Putamen (tissue), 1 donor: ENCODE measurements around the gene ATP2A3.

Source experiments
- DNase-seq: peaks from one replicate; pipeline ENCODE4 v3.0.0-alpha.2; 2016; ENCODE audit warnings: low spot score

Gene ATP2A3

DNA sequence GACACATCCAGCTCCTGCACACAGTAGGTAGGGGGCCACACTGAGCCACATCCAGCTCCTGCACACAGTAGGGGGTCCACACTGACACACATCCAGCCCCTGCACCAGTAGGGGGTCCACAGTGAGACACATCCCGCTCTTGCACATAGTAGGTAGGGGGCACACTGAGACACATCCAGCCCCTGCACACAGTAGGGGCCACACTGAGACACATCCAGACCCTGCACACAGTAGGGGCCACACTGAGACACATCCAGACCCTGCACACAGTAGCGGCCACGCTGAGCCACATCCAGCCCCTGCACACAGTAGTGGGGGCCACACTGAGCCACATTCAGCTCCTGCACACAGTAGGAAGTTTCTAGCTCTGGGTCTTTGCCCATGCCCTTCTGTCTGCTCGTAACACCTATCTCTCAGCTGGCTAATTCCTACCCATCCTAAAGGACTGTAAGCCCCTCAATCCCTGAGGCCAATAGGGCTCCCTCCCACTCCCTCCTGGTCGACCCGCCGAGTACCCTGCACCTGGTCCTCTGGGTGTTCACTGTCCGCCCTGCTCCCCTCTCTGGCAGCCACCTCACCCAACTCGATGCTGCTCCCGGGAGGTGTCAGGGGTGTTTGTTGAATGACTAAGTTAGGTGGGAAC, 9.4 kb upstream of the ATP2A3 start:
- no peak for DNase-seq

DNA sequence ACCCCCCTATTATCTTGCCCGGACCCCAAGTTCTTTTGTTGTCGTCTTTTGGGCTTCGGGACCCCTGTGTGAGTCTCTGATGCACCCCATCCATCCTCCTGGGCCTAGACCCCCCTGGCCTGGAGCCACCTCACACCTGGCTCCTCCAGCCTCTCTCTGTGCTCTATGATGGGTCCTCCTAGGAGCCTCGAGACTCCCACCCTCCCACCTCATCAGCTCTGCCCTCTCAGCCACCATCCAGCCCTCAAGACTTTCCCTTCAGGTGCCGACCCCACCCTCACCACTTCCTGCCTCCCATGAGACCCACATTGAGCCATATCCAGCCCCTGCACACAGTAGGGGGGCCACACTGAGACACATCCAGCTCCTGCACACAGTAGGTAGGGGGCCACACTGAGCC, 8.7 kb upstream of the ATP2A3 start:
- DNase-seq: no peak

DNA sequence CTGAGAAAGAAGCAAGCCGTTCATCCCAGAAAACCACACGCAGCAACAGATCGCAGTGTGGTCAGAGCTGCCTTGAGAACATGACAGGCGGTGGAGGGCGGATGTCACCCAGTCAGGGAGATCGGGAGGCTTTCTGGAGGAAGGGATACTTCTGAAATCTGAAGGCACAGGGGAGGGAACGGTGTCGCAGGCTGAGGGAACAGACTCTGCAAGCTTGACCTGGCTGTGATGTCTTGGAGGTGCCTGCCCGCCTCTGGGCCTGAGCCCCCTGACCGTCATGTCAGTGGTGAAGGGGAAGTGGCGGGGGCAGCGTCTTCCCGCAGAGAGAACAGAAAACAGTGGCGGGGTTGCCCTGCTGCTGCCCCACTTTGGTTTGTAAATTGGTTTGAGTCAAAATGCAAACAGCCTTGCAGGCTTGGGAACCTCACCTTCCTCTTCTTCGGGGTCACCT, 8.1 kb upstream of the ATP2A3 start:
- no peak for DNase-seq

DNA sequence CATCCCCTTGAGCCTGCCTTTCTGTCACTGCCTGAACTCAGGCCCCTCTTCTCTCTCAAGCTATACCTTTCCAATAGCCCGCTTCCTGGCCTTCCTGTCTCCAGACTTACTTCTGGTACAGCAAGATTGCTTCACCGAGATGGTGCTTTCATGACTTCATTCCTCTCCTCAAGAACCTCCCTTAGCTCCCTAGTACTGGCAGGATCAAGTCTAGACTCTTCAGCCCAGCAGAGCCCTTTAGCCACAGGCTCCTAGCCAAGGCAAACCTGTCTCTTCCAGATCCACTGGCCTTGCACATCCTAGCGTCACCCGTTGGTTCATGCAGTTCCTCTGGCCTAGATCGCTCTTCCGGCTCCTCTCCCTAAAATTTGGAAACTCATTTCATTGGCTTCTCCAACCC, 6.4 kb upstream of the ATP2A3 start:
- no peak for DNase-seq

DNA sequence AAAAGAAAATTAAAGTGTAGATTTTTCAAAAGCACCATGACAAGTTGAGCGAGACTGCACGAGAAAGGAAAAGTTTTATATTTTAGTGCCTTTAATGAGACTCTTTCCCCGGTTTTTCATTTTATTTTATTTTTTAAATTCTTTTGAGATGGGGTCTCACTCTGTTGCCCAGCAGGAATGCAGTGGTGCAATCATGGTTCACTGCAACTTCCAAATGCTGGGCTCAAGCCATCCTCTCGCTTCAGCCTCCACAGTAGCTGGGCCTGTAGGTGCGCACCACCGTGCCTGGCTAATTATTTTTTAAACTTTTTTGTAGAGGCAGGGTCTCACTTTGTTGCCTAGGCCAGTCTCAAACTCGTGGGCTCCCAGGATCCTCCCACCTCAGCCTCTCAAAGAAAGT, 5.7 kb upstream of the ATP2A3 start:
- no peak for DNase-seq

DNA sequence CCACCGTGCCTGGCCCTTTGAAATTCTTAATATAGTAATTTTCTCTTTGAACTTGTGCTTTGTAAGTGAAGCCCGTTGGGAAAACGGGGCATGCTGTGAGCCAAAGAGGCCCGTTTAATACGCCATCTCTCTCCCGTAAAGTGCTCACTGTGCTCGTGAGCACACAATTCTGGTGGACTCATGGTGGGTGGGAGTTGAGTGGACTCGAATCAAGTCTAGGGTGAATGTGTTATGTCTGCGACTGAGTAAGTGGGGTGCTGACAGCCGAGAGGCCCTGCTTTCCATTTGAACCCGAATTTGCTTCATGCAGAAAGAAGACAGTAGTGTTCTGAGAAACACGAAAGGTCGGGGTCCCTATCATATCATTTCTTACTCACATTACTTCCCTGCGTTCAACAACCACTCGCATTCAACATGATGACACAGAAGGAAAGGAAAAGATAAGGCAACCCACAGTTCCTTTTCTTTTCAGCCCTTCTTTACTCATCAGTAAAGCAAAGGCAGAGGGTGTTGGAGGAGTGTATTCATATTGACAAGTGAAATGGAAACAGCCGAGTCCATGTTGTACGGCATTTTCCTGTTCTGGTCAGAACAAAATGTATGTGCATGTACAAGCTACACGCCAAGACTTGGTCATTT, 4.8 kb upstream of the ATP2A3 start:
- DNase-seq: no peak

DNA sequence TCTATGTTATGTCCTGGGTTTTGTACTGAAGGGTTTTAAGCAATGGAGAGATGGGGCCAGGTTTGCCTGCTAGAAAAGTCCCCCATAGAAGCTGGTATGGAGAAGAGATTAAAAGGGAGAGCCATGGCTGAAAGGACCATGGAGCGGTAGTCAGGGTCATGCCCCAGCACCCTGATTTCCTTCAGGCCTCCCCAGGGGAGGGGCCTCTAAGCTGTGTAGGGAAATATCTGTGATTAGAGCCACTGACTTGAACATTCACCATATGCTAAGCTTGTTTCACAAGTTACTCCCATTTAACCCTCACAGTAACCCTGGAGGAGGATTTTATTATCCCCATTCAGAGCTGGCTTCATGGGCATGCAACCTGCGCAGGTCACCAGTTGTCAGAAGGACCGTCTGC, 3.8 kb upstream of the ATP2A3 start:
- DNase-seq: no peak

DNA sequence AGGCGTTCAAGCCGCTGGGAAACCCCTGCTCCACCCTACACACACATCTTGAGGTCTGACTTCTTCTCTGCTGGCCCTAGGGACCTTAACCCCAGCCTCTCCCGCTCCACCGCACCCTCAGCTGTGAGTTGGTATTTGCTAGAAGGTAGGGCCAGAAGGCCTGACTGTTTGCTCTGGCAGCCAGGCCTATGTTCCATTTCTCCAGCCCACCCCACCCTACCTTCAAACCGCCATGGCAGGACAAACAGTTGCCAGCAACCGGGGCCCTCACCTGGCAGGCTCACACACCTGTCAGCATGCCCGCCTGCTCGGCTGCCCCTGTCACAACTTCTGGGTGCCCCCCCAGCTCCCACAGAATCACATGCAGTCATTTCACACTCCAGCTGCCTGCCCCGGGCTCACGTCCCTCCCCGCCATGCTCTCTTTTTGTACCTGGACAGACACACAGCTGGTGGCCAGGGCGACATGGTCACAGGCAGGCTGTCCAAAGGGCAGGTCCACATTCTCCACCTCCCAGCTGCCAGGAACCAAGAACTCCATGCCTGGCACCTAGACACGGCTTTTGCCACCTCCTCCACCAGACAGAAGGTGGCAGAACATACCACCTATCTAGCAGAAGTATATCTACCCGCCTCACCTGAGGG, 2.6 kb upstream of the ATP2A3 start:
- DNase-seq: no peak

DNA sequence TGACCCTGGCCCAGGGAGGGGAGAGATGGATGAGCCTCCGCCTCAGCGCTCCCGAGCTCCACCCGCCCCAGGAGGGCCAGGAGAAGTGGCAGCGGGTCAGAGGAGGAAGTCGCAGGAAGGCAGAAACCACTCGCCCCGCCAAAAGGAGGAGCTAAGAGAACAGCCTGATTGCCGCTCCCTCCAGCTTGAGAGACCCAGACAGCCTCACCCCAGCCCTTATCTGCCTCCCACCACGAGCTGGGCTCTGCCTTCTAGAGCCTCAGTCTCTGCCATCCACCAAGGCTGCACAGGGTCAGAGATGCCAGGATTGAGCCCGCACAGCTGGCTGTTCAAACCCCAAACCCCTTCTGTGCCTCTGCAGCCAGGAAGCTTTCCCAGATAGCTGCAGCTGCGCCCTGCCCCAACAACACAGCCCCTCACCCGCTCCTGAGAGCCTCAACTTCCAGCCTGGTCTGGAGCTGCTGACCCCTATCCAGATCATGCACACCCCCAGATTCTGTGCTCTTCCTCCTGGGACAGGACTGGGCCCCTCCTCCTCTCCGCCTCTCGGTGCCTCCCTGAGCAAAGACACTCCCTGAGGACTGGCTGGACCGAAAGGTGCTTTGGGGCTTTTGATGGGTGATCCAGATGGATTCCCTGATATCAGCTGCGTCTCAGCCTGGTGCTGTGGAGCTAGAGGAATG, 1.0 kb upstream of the ATP2A3 start:
- no peak for DNase-seq

DNA sequence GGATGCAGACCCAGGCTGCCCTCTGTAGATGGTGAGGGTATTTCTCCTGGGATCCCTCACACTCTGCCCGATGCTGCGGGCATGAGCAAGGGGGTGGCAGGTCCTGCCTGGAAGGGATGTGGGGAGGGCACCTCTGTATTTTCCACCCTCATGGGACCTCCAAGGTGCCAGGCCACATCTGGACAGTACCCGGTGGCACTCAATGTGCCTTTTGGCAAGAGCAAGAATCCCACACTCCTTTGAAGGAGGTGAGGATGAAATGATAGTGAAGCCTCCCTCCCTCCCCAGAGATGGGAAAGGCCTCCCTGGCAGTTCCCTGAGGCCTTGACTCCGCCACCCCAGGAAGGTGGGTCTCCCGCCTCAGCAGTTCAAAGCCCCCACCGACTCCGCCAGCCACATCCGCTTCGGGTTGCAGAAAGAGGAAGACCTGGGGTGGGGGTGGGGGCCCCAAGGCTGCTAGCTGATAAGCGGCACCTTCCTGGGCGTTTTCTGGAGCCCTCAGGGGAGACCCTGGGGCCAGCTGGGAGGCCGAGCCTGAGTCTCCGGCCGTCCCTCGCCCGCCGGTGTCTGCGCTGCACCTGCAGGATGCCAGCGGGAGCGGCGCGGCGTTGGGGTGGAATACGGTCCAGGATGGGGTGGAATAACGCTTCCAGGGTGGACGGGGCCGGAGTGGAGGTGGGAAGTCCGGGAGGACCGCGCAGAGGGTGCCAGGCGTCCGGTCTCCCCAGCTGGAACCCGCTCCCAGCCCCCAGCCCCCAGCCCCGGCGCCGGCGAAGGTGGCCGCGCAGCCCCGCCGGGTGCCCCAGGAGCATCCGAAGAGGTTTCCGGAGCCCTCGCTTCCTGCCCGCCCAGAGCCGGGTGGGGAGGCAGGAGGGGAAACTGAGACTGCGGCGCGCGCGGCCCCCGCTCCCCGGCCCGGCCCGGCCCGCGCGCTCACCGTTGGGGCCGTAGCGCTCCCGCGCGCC, 718 bp downstream of the ATP2A3 start:
- no peak for DNase-seq

DNA sequence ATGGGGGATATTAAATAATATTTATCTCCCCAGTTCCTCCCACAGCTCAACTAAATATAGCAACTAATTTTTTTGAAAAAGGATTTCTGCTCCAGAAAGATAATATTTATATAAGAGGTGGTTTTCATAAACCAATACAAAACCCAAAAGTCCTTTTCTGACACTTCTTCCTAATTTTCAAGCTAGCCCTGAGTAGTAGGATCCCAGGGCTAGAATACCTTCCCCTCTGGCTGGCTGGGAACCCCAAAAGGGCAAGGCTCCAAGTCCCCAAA, 1.3 kb downstream of the ATP2A3 start:
- DNase-seq: no peak

DNA sequence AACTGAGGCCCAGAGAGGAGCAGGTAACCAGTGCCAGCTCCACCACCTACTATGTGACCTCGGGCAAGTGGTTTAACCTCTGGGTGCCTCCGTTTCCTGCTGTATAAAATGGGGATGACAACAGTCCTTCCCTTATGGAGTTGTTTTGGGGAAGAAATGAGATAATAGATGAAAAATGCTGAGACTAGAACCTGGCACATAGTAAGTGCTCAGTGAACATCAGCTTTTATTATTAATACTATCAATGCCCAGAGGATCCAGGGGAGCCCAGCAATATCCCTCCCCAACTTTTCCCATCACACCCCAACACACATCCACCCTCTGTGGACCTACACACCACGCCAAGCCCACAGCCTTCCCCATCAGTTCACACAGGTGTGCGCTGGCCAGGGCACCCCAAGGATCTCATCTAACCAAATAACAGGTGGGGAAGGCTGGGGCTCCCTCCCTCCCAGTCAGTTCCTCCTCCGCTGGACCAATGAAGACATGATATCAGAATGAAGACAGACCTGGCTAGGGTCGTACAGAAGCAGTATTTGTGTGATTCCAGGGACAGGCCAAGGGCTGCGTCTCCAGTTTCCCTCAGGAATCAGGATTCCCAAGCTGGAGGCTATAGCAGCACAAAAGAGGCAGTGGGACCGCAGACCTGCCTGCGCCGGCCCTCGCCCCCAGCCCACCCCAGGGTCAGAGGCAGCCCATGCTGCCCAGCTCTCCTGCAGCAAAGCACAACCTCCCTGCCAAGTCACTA, 1.8 kb downstream of the ATP2A3 start:
- DNase-seq: no peak

DNA sequence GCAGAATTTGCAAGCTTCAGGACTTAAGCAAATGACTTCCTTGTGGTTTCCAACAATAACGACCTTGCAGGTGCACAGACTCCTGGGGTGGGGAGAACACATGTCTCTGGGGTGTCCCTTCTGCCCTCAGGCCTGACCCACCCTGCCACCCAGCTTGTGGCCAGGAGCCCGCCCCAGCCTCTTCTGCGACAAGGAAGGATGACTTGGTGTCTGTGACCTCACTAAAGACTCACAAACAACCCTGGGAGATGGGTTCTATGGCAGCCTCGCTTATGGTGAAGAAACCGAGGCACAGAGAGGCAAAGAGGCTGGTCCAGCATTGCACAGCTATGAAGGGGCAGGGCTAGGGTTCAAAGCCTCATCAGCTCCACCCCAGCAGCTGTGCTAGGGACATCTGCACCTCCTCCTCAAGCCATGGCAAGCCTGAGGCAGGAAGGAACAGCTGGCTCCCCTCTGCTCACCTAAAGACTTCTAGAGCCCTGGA, 2.6 kb downstream of the ATP2A3 start:
- DNase-seq: no peak

DNA sequence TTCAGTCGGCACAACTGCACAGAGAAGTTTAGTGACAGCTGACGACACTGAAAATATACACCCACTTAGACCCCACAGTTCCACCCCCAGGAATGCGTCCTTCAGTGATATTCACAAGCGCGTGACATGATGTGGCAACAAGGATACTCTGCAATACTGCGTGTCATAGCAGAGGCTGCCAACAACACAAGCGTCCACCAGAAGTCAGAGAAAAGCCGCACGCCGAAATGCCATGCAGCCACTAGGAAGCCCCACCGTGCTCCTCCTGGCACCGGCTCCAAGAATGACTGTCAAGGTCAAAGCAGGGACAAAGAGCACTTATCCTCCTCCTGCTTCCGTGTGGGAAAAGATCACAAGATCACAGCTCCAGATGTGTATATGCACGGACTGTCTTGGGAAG, 3.5 kb downstream of the ATP2A3 start:
- no peak for DNase-seq

DNA sequence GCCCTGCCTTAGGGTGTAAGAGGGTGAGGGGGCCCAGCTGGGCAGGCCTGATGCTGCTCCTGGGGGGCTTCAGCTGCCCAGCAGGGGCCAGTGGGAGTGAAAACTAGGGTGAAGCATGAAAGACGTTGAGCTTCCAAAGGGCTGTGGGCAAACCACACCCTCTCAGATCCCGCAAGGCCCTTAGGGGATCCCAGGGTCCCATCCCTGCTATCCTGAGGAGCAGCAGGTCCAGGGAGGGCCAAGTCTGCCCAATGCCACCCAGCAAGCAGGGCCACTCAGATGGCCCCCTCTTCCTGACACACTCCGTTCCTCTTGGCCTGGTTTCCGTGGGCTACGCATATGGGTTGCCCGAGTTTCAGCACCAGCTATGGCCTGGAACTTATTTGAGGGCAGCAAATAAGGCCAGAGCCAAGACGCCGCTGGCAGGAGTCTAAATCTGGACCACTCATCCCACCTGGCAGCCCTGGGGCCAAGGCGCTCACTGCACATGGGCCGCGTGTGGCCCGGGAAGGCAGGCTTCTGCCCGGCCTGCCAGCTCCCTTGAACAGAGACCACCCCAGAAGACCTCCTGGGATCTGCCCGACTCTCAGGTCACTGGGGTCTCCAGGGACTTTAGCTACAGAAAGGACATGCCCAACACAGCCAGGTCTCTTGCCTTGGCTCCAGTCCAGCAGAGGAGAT, 4.2 kb downstream of the ATP2A3 start:
- DNase-seq: no peak

DNA sequence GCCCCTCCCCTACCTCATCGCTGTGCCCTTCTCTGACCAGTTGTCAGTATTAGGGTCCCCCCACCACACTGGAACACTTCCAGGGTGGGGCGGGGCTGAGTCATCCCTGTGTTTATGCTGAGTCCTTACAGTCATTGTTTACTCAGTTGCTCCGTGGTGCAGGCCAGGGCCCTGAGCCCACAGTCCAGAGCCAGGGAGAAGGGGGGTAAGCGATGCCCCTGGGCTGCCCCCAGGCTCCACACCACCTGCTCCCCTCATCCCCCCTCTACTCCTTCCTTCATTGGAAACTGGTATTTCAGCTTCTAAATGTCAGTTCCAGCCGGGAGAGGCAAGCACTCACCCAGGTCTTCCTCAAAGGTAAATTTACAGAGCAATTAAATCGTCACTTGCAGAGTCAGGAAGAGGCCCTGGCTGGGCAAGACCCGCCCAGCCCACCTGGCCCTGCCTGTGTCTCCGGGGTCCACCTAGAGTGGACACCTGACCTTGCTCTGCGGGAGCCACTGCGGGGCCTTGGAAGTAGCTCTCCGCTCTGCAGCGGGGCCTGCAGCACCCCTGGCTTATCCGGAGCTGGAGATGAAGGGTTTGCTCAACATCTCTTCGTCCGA, 4.8 kb downstream of the ATP2A3 start:
- no peak for DNase-seq

DNA sequence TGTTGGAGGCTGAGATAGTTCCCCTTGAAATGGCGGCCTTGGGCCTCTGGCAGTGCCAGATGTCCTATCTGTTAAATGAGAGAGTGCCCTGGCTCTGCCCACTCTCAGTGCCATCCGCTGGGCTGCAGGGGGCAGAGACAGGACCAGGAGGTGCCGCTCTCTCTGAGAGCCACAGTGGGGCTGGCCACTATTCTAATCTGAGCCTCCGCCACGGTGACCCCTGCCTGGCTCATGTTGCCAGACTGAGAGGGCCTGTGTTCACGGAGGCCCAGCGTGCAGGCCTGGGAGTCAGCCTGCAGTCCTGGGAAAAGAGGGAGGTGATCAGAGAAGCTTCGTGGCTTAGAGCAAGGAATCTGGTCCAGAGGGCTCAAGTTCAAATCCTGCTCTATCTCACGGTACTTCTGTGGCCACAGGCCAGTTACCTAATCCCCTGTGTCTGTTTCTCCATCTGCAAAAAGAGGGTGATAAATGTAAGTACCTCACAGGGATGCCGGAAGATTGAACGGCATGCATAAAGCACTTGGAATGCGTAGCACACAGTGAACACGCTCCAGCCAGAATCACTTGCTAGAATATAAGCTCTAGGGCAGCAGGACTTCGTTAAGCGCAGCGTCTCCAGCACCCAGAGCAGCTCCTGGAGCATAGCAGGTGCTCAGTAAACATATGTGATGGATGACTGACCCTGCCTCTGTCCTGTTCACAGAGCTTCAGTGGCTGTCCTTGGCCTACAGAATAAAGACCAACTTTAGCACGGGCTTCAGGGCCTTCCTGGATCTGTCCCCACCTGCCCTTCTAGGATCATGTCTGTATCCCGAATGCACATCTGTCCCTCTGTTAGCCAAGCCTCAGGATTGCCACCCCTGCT, 6.3 kb downstream of the ATP2A3 start:
- no peak for DNase-seq

DNA sequence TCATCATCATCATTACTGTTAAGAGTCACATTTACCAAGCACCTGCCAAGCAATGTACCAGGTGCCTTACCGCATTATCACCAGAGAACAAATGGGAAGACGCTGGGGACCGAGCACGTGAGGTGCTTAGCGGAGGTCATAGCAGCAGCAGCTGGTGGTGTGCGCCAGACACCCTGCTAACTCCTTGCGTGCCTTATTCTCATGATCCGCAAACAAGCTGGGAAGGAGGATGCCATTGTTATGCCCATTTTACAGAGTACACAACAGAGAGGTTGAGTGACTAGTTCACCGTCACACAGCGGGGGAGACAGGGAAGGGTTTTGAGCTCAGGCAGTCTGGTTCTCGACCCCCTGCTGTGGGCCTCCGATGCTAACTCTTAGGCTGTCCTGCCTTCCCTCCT, 7.3 kb downstream of the ATP2A3 start:
- no peak for DNase-seq

DNA sequence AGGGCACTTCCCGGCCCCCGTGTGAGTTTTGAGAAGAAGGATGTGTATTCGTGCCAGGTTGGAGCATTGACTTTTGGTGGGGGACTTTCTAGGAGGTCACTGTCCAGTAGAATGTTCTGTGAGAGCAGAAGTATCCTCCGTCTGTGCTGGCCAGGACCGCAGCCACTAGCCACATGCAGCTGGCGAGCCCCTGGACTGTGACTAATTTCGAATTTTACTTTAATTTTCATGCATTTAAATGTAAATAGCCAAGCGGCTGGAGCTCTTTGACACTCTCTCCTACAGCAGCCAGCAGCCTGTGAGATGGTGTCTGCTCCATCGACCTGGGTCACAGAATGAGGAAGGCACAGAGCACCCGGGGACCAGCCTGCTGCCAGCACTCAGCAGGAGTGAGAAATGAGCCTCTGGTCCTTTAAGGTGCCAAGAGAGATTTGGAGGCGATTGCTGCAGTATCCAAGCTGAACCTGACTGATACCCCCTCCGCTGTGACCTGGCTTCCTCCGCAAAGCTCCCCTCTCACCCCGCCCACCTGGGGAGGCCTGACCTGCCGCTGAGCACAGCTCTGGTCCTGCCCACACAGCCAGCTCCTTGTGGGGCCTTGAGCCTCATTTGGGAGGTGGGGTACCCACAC, 7.8 kb downstream of the ATP2A3 start:
- DNase-seq: no peak
